Measurements from ENCODE around the gene TRIM33.

The TRIM33 gene

DNA sequence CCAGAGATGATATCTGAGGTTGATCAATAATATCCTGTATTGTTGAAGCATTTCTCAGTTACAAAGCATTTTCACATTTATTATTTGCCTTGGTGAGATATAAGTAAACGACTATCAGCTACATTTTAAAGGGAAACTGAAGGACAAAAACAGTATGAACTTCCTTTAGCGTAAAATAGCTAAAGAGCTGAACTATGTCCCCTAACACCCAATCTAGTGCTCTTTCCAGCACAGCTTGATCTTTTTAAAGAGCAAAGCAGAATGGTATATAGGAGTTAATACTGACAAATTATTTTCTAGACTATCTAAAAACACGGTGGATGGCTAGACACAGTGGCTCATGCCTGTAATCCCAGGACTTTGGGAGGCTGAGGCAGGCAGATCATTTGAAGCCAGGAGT, 3.5 kb downstream of the TRIM33 start:
- Histone ChIP-seq H3K4me2 (ENCODE audit: low read length) (peak overlapping the region; percentile 68), H4K20me1 (ENCODE audit: control insufficient read depth, insufficient read depth, low read depth, low read length) (peaks cover 34% of the 10 kb centered on the region), H3K79me2 (ENCODE audit: control insufficient read depth, low read length) (peaks cover 95% of the 10 kb centered on the region), H3K36me3 (ENCODE audit: control insufficient read depth, low read length) (peaks cover 64% of the 10 kb centered on the region), H3F3A (ENCODE audit: control insufficient read depth, insufficient read depth) (no peaks in the 10 kb centered on the region), H3K9me3 (ENCODE audit: control insufficient read depth, insufficient read depth, low read length) (no peaks in the 10 kb centered on the region), H3K27me3 (ENCODE audit: control insufficient read depth, low read length) (no peaks in the 10 kb centered on the region), H3K9me2 (replicated peaks; ENCODE audit: control insufficient read depth, low read length) (no peaks in the 10 kb centered on the region), H3K27ac (ENCODE audit: low read depth, low read length) (no peak overlapping the region), H3K4me1 (ENCODE audit: control insufficient read depth, low read length) (peaks cover 32% of the 10 kb centered on the region), H3K4me3 (ENCODE audit: low read length) (peak overlapping the region; percentile 99; the same call in 1 of the 2 replicates)
- TF ChIP-seq EZH2phosphoT487 (IDR thresholded peaks at IDR 0.05; ENCODE audit: borderline replicate concordance, low read length) (no peak), CTCF (IDR thresholded peaks at IDR 0.05; ENCODE audit: low read depth, low read length, poor library complexity, severe bottlenecking) (no peak)

GRCh38 chr1:114505148-114505561, 5.8 kb downstream of the TRIM33 start:
- no peak overlapping the region for H3K4me2 ChIP-seq (ENCODE audit: low read length)
- TF ChIP-seq EZH2phosphoT487 (IDR thresholded peaks at IDR 0.05; ENCODE audit: borderline replicate concordance, low read length), result no peak
- TF ChIP-seq CTCF (IDR thresholded peaks at IDR 0.05; ENCODE audit: low read depth, low read length, poor library complexity, severe bottlenecking), result no peak
- H3K27ac ChIP-seq (ENCODE audit: low read depth, low read length), result no peak overlapping the region

DNA sequence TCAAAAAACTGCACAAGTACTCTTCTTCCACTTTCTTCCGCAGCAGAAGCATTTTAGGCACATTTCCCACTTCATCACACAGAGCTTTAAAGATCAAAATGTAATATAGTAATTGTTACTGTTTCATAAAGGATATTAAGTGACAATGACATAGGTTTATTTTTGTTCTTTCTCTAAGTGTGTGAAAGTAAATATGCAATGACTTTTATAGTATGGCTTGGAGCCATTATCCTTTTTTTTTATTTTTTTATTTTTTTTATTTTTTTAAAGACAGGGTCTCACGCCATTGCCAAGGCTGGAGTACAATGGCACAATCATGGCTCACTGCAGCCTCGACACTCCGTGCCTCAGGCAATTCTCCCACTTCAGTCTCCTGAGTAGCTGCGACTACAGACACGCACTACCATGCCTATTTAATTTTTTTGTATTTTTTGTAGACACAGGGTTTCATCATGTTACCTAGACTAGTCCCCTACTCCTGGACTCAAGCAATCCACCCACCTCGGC, 7.0 kb downstream of the TRIM33 start:
- Histone ChIP-seq H3K4me3 (ENCODE audit: low read length) (no peak overlapping the region), H3K27me3 (ENCODE audit: control insufficient read depth, low read length) (no peaks in the 10 kb centered on the region), H3K27ac (ENCODE audit: low read depth, low read length) (no peak overlapping the region), H3K9me2 (replicated peaks; ENCODE audit: control insufficient read depth, low read length) (no peaks in the 10 kb centered on the region), H3F3A (ENCODE audit: control insufficient read depth, insufficient read depth) (no peaks in the 10 kb centered on the region), H3K4me1 (ENCODE audit: control insufficient read depth, low read length) (peaks cover 26% of the 10 kb centered on the region), H4K20me1 (ENCODE audit: control insufficient read depth, insufficient read depth, low read depth, low read length) (peaks cover 20% of the 10 kb centered on the region), H3K9me3 (ENCODE audit: control insufficient read depth, insufficient read depth, low read length) (no peaks in the 10 kb centered on the region), H3K79me2 (ENCODE audit: control insufficient read depth, low read length) (peaks cover 100% of the 10 kb centered on the region), H3K36me3 (ENCODE audit: control insufficient read depth, low read length) (peaks cover 52% of the 10 kb centered on the region), H3K4me2 (ENCODE audit: low read length) (no peak overlapping the region)
- TF ChIP-seq CTCF (IDR thresholded peaks at IDR 0.05; ENCODE audit: low read depth, low read length, poor library complexity, severe bottlenecking), result no peak
- TF ChIP-seq EZH2phosphoT487 (IDR thresholded peaks at IDR 0.05; ENCODE audit: borderline replicate concordance, low read length), result no peak

More at GRCh38 chr1:114505148-114505561, 5.8 kb downstream of the TRIM33 start:
- Histone ChIP-seq H4K20me1 (ENCODE audit: control insufficient read depth, insufficient read depth, low read depth, low read length) (peaks cover 32% of the 10 kb centered on the region), H3K27me3 (ENCODE audit: control insufficient read depth, low read length) (no peaks in the 10 kb centered on the region), H3F3A (ENCODE audit: control insufficient read depth, insufficient read depth) (no peaks in the 10 kb centered on the region), H3K4me3 (ENCODE audit: low read length) (no peak overlapping the region), H3K4me1 (ENCODE audit: control insufficient read depth, low read length) (peaks cover 33% of the 10 kb centered on the region), H3K9me3 (ENCODE audit: control insufficient read depth, insufficient read depth, low read length) (no peaks in the 10 kb centered on the region), H3K36me3 (ENCODE audit: control insufficient read depth, low read length) (peaks cover 58% of the 10 kb centered on the region), H3K79me2 (ENCODE audit: control insufficient read depth, low read length) (peaks cover 100% of the 10 kb centered on the region), H3K9me2 (replicated peaks; ENCODE audit: control insufficient read depth, low read length) (no peaks in the 10 kb centered on the region)

Data from DOHH2 (cell line).